Measurements from ENCODE around the gene LAG3.
A peak's percentile ranks its signal among the peaks of the same experiment; 100 is the strongest.
"Not testable (repeated sequence)": the region's sequence is repeated elsewhere in the genome, so short reads cannot be mapped to it uniquely, and the experiment has no call there.

LAG3 gene

GRCh38 chr12:6772331-6772695 lies at the start of gene LAG3:
Gene LAG3 (plus strand): TSS chr12:6772520. CDS start chr12:6772853, 333 bp downstream.
- no peak for DNase-seq (ENCODE audit: low read depth, low spot score)
- no peak within 1 kb of the TSS for H3K27ac ChIP-seq

- no peak overlapping the region for H3K27ac ChIP-seq
- no peak for DNase-seq (ENCODE audit: low read depth, low spot score)
These were observed 49.5 kb upstream of the LAG3 start for GRCh38 chr12:6722863-6723262.

DNA sequence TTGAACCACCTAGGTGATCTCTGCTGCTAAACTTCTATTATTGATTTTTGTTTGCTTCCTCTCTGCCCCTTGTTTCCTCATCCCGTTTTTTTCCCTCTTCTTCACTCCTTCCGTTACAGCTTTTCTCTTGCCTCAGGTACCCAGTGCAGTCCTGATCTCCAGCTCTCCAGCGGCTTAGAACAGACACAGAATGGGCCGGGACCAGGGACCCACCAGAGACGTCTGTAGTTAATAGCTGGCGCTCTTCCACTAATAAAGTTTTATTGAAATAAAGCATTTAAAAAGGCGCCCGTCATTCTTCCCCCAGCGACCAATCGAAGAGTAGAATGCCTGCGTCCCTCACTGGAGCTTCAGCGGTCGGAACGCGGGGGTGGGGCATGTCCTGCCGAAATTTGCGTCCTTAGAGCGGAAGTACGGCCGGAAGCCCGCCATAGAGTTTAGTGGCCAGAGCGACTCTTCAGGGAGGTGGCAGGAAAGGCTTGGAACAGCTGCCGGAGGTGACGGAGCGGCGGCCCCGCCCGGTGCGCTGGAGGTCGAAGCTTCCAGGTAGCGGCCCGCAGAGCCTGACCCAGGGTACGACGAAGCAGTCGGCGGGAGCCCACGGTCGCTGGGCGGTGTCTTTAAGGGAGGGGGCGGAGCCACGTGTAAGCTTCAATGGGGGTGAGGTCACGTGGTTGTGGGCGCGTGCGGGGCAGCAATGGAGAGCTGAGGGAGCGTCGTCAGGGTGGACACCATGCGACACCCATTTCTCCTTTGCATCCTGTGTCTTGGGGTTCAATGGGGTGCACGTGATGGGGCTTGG lies 48.5 kb upstream of the LAG3 start, which contains the start of gene COPS7A:
Gene COPS7A (plus strand): TSS at position 440 of the 802 bp plus-strand sequence. CDS start 611 bp downstream, outside the sequence.
- H3K27ac ChIP-seq, result peak within 1 kb of the TSS; percentile 84
- DNase-seq (ENCODE audit: low read depth, low spot score), result peak; percentile 94

DNA sequence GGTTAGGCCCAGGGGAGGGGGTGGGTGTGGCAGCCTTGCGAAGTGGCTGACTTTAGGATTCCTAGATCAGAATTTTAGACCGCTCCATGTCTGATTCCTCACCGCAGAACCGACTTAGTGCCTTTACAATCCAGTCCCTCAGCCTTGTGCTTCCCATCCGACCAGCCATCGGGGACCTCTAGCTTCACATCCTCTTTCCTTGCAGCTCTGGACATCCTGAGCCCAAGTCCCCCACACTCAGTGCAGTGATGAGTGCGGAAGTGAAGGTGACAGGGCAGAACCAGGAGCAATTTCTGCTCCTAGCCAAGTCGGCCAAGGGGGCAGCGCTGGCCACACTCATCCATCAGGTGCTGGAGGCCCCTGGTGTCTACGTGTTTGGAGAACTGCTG lies 47.9 kb upstream of the LAG3 start:
- no peak for DNase-seq (ENCODE audit: low read depth, low spot score)
- peak overlapping the region; percentile 84 for H3K27ac ChIP-seq

DNA sequence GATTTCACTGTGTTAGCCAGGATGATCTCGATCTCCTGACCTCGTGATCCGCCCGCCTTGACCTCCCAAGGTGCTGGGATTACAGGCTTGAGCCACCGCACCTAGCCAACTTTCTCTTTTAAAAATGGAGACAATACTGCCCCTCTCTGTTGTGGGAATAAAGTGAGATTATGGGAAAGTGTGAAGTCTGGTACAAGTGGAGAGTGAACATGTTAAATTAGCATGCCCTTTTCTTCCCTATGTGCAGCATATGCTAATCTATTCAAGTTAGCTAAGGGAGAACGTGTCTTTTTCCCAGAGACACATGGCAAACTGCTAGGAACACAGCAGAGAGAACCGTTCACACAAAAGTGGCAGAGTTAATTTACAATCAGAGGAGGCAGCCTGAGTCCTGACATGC lies 47.0 kb upstream of the LAG3 start:
- no peak for DNase-seq (ENCODE audit: low read depth, low spot score)
- H3K27ac ChIP-seq, result no peak overlapping the region

- H3K27ac ChIP-seq, result no peak overlapping the region
- no peak for DNase-seq (ENCODE audit: low read depth, low spot score)
These were observed 43.1 kb upstream of the LAG3 start for GRCh38 chr12:6729186-6729585.

- H3K27ac ChIP-seq, result no peak overlapping the region
- no peak for DNase-seq (ENCODE audit: low read depth, low spot score)
These were observed 42.2 kb upstream of the LAG3 start for GRCh38 chr12:6730169-6730568.

DNA sequence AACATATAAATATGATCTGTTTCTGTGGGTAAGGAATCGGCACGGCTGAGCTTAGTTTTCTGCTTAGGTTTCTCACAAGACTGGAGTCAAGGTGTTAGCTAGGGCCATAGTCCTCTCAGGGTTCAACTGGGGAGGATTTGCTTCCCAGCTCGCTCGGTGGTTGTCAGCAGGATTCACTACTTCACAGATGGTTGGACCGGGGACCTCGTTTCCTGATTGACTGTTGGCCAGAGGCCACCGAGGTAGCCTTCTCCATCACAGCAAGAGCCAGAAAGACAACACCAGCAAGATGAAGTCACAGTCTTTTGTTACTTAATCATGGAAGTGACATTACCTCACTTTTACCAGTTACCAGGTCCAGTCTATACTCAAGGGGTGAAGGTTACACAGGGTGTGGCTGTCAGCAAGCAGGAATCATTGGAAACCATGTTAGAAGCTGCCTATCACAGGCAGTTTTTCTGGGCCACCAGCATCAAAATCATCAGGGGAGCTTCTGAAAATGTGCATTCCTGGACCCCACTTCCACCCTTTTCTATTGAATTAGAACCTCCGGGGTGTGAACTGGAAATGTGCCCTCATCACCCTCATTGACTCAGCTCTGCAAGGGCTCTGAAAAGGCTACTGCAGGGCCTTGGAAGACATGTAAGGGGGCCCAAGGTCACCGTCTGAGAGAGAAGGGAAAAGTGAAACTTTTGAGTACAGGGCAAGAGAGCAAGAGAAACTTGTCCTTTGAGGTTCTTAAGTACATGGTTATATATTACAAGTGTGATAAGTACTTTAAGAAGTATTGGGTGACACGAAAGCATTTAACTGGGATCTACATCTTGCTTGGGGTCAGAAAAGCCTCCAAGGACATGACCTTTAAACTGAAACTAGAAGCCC lies 37.6 kb upstream of the LAG3 start:
- no peak overlapping the region for H3K27ac ChIP-seq
- no peak for DNase-seq (ENCODE audit: low read depth, low spot score)

DNA sequence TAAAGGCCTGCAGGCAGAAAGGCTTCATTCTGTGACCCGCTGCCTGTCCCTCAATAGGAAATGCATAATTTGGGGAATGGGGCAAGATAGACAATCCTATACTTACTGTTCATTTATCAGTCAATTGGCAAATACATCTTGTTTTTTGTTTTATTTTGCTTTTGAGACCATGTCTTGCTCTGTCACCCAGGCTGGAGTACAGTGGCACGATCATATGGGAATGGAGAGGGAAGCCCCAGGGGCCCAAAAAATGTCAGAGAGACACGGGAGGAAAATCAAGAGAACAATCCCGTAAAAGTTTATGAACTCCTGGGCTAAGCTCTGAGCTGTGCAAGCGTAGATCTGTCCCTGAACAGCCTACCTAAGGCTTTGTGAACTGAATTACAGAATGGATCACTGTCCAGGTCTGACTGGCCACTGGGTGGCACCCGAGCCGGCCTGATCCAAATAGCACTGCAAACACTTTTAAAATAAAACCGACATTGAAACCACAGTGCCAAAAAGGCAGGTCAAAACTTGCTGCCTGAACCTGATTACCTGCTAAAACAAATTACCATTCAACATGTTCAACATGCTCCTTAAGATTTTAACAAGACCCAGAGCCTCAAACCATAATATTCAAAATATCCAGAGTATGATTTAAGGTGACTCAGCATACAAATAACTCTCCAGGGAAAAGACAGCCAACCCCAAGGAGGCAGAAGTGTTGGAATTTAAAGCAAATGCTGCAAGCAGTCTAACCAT lies 36.7 kb upstream of the LAG3 start:
- DNase-seq (ENCODE audit: low read depth, low spot score), result peak; percentile 91
- peak overlapping the region; percentile 61 for H3K27ac ChIP-seq

DNA sequence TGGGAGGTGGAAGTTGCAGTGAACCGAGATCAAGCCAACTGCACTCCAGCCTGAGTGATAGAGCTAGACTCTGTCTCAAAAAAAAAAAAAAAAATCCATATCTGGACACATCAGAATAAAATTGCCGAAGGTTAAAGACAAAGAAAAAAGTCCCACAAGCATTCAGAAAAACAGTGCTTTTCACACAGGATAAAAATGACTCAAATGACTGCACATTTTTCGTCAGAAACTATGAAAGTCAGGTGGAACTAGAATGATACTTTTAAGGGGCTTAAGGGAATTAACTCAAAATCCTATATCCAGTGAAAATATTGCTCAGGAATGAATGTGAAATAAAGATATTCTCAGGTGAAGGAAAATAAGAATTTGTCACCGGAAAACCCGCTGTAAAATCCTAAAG lies 35.6 kb upstream of the LAG3 start:
- DNase-seq (ENCODE audit: low read depth, low spot score), result no peak
- peak overlapping the region; percentile 61 for H3K27ac ChIP-seq

- not testable (repeated sequence) for DNase-seq (ENCODE audit: low read depth, low spot score)
These were observed 30.2 kb upstream of the LAG3 start for GRCh38 chr12:6742080-6742479.

DNA sequence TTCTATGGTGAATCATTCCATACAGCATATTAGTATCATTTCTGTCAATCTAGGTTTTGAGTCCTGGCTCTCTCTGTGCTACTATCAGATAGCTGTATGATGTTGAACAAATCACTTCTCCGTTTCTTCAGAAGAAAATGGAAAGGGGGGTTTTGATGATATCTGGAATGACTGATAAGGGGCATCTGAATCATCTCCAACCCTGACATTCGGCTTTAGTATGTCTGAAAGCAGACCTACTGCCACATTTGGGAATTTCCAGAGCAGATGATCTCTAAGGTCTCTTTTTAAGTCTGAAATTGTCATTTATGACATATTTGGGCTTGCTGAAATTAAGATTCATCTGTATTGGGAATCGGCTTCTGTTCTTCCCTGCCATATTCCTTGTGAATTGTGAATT lies 29.5 kb upstream of the LAG3 start:
- no peak for DNase-seq (ENCODE audit: low read depth, low spot score)

More at GRCh38 chr12:6742080-6742479, 30.2 kb upstream of the LAG3 start:
- H3K27ac ChIP-seq, result not testable (repeated sequence)

DNA sequence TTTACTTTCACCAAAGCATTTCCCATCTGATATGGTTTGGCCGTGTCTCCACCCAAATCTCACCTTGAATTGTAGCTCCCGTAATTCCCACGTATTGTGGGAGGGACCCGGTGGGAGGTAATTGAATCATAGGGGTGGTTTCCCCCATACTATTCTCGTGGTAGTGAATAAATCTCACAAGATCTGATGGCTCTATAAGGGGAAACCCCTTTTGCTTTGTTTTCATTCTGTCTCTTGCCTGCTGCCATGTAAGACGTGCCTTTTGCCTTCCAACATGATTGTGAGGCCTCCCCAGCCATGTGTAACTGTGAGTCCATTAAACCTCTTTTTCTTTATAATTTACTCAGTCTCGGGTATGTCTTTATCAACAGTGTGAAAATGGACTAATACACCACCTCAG lies 29.0 kb upstream of the LAG3 start:
- H3K27ac ChIP-seq; DNase-seq (ENCODE audit: low read depth, low spot score): not testable (repeated sequence)

More for the DNA sequence above, 29.5 kb upstream of the LAG3 start:
- H3K27ac ChIP-seq, result no peak overlapping the region

DNA sequence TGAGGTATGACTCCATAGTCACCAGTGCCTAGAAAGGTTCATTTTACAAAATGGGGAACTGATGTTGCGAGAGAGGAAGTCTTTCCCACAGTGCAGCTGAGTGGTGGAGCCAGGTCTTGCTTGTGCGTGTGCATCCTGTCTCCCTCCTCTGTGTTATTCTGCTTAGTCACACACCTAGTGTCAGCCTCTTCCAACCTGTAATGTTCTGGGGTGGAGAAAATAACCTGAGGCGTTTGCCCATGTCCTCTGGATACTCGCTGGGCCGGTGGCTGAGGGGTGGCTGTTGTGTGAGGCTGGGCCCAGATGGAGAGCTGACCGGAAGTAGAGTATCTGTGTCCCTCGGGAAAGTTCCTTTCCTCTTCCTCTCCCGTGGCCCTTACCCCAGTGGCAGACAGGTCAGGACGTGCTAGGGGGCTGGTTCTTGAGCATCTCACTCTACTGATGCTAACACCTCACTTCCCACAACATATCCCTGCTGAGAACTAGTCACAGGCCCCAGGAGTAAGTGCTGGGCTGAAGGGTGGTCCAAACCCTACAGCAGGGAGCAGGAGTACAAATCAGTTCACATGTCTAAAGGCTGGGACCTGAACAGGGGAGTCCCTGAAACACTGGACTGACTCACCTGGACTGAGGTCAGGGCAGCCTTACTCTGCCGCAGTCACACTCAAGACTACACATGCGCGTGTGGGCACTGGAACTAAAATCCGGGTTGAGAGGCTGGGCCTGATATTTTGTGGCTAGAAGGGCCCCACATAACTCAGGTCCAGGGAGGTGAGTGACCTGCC lies 26.4 kb upstream of the LAG3 start:
- H3K27ac ChIP-seq, result peak overlapping the region; percentile 83
- DNase-seq (ENCODE audit: low read depth, low spot score), result peak; percentile 51

GRCh38 chr12:6747216-6747615 lies 25.1 kb upstream of the LAG3 start:
- peak overlapping the region; percentile 83 for H3K27ac ChIP-seq
- no peak for DNase-seq (ENCODE audit: low read depth, low spot score)

DNA sequence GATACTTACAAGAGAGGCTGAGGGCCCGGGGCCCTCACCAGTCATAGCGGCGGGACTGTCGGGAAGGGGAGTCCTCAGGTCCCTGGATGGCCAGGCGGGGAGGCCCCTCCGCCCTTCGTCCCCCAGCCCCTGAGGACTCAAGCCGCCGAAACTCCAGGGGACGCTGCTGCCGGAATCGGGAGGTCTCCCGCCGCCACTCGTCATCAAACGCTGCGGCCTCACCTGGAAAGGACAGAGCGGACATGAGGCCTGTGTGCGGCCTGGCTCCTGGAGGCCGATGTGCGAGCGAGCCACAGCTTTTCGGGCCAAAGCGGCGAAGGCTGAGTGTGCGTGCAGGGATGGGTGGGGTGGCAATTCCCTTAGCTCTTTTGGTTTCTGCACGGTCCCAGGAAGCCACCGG lies 23.6 kb upstream of the LAG3 start:
- DNase-seq (ENCODE audit: low read depth, low spot score), result no peak
- H3K27ac ChIP-seq, result no peak overlapping the region

DNA sequence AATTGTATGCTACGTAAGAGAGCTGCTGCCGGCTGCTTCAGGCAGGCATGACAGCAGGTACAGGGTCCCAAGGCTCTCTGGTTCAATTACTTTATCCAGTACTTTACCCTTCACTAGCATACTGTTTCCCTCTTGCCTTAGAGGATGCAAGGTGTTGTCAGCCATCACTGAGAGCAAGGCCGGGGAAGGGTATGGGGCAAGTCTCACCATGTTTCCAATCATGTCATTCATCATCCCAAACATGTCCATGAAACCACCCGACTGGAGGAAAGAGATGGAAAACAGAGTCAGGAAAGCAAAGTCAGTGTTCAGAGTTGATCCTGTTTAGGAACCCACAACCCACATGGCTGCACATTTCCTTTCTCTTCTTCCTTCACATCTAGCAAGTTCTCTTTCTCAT lies 21.8 kb upstream of the LAG3 start:
- DNase-seq (ENCODE audit: low read depth, low spot score), result no peak

DNA sequence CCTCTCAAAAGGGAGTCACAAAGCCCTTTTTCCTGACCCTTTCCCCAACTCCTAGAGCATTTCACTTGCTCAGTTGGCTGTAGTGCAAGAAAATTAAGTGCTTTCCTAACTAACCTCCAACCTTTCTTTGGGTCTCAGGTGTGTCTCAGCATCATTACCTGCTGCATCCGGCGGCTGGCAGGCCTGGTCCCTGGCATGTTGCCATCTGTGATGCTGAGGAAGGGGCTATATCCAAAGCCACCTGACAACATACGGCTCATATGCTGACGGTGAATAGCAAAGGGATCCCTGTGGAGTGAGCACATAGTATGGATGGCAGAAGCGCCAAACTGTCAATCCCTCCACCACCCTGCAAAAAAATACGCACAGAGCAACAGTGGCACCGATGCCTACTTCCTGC lies 20.6 kb upstream of the LAG3 start:
- peak overlapping the region; percentile 96 for H3K27ac ChIP-seq
- no peak for DNase-seq (ENCODE audit: low read depth, low spot score)

More for the DNA sequence above, 21.8 kb upstream of the LAG3 start:
- peak overlapping the region; percentile 1 for H3K27ac ChIP-seq

DNA sequence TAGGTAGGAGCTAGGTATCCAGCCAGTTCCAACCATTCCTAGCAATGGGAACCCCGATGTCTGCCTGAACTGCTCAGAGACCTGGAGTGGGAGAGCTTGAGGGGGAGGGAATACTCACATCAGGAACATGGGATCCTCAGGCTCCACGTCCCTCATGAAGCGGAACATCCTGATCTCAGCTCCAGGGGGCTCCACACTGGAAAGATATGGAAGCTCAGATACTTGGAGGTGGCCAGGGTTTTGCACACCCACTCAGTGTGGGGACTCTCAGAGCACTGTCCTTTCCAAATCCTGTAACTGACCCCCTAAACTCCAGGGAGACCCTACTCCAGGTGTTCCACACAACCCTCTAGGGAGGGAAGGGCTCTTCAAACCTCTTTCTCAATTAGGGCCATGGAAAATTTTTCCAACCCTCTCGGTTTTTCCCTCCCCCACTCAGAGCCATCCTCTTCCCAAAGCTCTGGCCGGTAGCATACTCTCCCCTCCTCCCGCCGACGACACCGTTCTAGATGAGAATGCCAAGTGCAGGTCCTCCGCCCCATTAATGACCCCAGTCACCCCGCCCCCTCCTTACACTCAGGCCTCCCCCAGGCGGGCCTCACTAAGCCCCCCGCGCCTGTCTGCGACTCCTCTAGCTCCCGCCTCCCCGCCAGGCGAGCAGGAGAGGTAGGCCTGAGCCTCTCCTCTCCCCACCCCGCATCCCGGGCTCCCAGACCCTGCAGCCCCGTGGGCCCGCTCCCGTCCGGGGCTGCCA lies 20.0 kb upstream of the LAG3 start:
- H3K27ac ChIP-seq, result peak overlapping the region; percentile 96
- DNase-seq (ENCODE audit: low read depth, low spot score), result no peak

All from epithelial cell of prostate (primary cell).